Astrocyte of the spinal cord (primary cell): ENCODE results near the gene RPA3.
A peak's percentile ranks its signal among the peaks of the same experiment; 100 is the strongest.

Source experiments
- DNase-seq: peaks from one replicate; pipeline ENCODE4 v3.0.0; 2011; ENCODE audit warnings: low read depth, low spot score
- H3K4me3 ChIP-seq: 2 replicates; pipeline ENCODE4 v1.5.1; 2011; ENCODE audit warnings: low read depth, mild to moderate bottlenecking, low read length, moderate library complexity
- in situ Hi-C: cut with HindIII; loops from 2 replicates; pipeline ENCODE4 v1.10.0; 2017; ENCODE audit warnings: low sequenced_read_pairs
- TF ChIP-seq, protein P1 (sequence below): IDR thresholded peaks from 2 replicates; pipeline ENCODE4 v1.5.1; 2012; ENCODE audit warnings: low read depth, mild to moderate bottlenecking, low read length, inconsistent platforms

Gene RPA3

DNA sequence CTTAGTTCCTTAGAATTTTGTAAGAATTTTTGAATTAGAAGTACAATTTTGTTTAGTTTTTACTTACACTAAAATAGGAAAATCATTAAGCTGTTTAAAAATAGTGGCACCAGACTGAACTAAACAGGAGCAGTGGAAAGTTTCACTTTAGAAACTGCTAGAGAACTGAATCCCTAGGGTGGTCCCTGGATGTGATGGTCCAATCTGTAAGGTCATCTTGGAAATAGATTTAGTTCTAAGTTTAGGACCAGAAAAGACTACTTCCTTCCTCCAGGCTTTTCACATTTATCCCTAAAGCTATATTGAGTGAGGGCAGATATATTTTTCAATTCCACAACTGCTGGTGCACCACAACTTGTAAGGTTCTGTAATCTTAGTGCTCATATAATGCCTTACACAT lies 19.0 kb downstream of the RPA3 start:
- TF ChIP-seq, protein P1, sequence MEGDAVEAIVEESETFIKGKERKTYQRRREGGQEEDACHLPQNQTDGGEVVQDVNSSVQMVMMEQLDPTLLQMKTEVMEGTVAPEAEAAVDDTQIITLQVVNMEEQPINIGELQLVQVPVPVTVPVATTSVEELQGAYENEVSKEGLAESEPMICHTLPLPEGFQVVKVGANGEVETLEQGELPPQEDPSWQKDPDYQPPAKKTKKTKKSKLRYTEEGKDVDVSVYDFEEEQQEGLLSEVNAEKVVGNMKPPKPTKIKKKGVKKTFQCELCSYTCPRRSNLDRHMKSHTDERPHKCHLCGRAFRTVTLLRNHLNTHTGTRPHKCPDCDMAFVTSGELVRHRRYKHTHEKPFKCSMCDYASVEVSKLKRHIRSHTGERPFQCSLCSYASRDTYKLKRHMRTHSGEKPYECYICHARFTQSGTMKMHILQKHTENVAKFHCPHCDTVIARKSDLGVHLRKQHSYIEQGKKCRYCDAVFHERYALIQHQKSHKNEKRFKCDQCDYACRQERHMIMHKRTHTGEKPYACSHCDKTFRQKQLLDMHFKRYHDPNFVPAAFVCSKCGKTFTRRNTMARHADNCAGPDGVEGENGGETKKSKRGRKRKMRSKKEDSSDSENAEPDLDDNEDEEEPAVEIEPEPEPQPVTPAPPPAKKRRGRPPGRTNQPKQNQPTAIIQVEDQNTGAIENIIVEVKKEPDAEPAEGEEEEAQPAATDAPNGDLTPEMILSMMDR: no peak
- H3K4me3 ChIP-seq: no peak overlapping the region
- in situ Hi-C loops: no loop called here
- no peak for DNase-seq

- no peak for DNase-seq
- in situ Hi-C loops: no loop called here
Measured at GRCh38 chr7:7698930-7699329, 19.5 kb downstream of the RPA3 start.

GRCh38 chr7:7696458-7697119 lies 21.8 kb downstream of the RPA3 start:
- no peak overlapping the region for H3K4me3 ChIP-seq
- TF ChIP-seq, protein P1: no peak
- DNase-seq: peak; percentile 72
- in situ Hi-C loops: no loop called here

More at GRCh38 chr7:7698930-7699329, 19.5 kb downstream of the RPA3 start:
- H3K4me3 ChIP-seq: no peak overlapping the region
- TF ChIP-seq, protein P1: no peak

- no peak overlapping the region for H3K4me3 ChIP-seq
- peak; percentile 50 for DNase-seq
- in situ Hi-C loops: no loop called here
- TF ChIP-seq, protein P1: no peak
Measured at GRCh38 chr7:7695111-7695817, 23.1 kb downstream of the RPA3 start.

- DNase-seq: no peak
- TF ChIP-seq, protein P1: no peak
- no peak overlapping the region for H3K4me3 ChIP-seq
- in situ Hi-C loops: no loop called here
Measured at GRCh38 chr7:7694542-7694941, 23.9 kb downstream of the RPA3 start.

DNA sequence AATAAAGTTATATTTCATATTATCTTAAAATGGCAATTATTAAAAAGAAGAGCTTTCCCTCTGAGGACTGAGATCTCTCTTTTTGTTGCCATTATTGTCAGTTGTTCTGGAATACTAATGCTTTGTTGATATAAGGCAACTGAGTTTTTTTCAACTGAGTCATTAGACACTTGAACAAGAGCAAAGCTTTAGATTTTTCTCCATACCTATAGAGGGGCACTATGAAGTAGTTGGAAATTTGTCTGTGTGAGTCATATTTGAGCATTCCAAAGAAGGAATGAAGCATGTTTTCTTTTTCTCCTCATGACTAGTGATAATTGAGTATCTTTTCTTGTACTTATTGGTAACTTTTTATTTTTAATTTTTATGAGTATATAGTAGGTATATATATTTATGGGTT lies 24.5 kb downstream of the RPA3 start:
- TF ChIP-seq, protein P1: no peak
- no peak overlapping the region for H3K4me3 ChIP-seq
- in situ Hi-C loops: no loop called here
- DNase-seq: peak; percentile 86
